SK-N-SH (cell line): Measurements from ENCODE around the gene CEBPG. TPM values are rescaled to one million over a fixed set of nuclear protein-coding genes. Genes with fewer than 3 reads are reported as not detected.

Experiments used
- CTCF ChIA-PET: fragments of 300-600, 350-600 bp; formaldehyde crosslinking; extraction: SDS; loops from one replicate; lab custom pipeline; 2021; lab: Yijun Ruan, JAX
- POLR2A ChIA-PET: fragments of 350-600 bp; sonication (Branson Sonifier 250); formaldehyde crosslinking; extraction: SDS; loops from one replicate; lab custom pipeline; 2020; ENCODE audit warnings: antibody characterized with exemption, inconsistent platforms; lab: Yijun Ruan, JAX
- DNase-seq: peaks from one replicate; pipeline ENCODE4 v3.0.0; 2012
- H2AFZ ChIP-seq: fragments of 200-600 bp; sonication (generic); 2 replicates; pipeline ENCODE4 v1.8.1; 2016; ENCODE audit warnings: antibody characterized with exemption, mild to moderate bottlenecking, low read depth
- H3F3A ChIP-seq: fragments of 200-600 bp; sonication (generic); replicated peaks from 2 replicates; pipeline ENCODE3; 2016; ENCODE audit warnings: antibody characterized with exemption, mild to moderate bottlenecking; ENCODE audit not compliant: insufficient read depth
- H3K27ac ChIP-seq, 2 experiments: fragments of 200-500 bp in 1 of 2; fragments of 200-600 bp in 1 of 2; sonication (Bioruptor generic) in 1 of 2; sonication (generic), shearing (Covaris generic) in 1 of 2; 2 replicates each; pipeline versions ENCODE4 v1.5.1 to v1.6.1; 2014 to 2016; ENCODE audit warnings: low read depth in 2 of 2, inconsistent platforms in 1 of 2, low read length in 1 of 2, mild to moderate bottlenecking in 1 of 2, mixed read lengths in 1 of 2
- H3K27me3 ChIP-seq: fragments of 200-600 bp; sonication (generic), shearing (Covaris generic); 2 replicates; pipeline ENCODE4 v1.6.1; 2016; ENCODE audit warnings: mixed run types; ENCODE audit not compliant: insufficient read depth
- H3K36me3 ChIP-seq, 2 experiments: fragments of 200-500 bp in 1 of 2; fragments of 200-600 bp in 1 of 2; sonication (Bioruptor generic) in 1 of 2; sonication (generic) in 1 of 2; replicated peaks in 1 of 2; 2 replicates each; pipeline versions ENCODE3 to v1.5.1; 2014 to 2016; ENCODE audit warnings: low read length in 1 of 2, mild to moderate bottlenecking in 1 of 2; ENCODE audit not compliant: insufficient read depth in 2 of 2, control insufficient read depth in 1 of 2
- H3K4me1 ChIP-seq, 2 experiments: fragments of 200-500 bp in 1 of 2; fragments of 200-600 bp in 1 of 2; sonication (Bioruptor generic) in 1 of 2; sonication (generic), shearing (Covaris generic) in 1 of 2; 2 replicates each; pipeline versions ENCODE4 v1.5.1 to v1.6.1; 2014 to 2016; ENCODE audit warnings: low read depth in 1 of 2, low read length in 1 of 2, mixed run types in 1 of 2; ENCODE audit not compliant: insufficient read depth in 2 of 2, control insufficient read depth in 1 of 2
- H3K4me2 ChIP-seq: fragments of 200-600 bp; sonication (generic), shearing (Covaris generic); 2 replicates; pipeline ENCODE4 v1.6.1; 2017; ENCODE audit warnings: mixed run types
- H3K4me3 ChIP-seq, 2 experiments: fragments of 200-500 bp in 1 of 2; fragments of 200-600 bp in 1 of 2; sonication (Bioruptor generic) in 1 of 2; sonication (generic), shearing (Covaris generic) in 1 of 2; 2 replicates each; pipeline versions ENCODE4 v1.5.1 to v1.8.1; 2014 to 2016; ENCODE audit warnings: low read depth in 2 of 2, inconsistent platforms in 1 of 2, low read length in 1 of 2, mild to moderate bottlenecking in 1 of 2, mixed read lengths in 1 of 2, moderate library complexity in 1 of 2
- H3K79me2 ChIP-seq: fragments of 200-600 bp; sonication (generic); 2 replicates; pipeline ENCODE4 v1.8.1; 2017; ENCODE audit warnings: mild to moderate bottlenecking; ENCODE audit not compliant: insufficient read depth
- H3K9ac ChIP-seq: fragments of 200-600 bp; sonication (generic); 2 replicates; pipeline ENCODE4 v1.6.1; 2017; ENCODE audit warnings: mixed run types
- H3K9me2 ChIP-seq: fragments of 200-600 bp; sonication (generic); 2 replicates; pipeline ENCODE4 v1.6.1; 2017; ENCODE audit warnings: mixed run types
- H3K9me3 ChIP-seq: fragments of 200-600 bp; sonication (generic); 2 replicates; pipeline ENCODE4 v1.6.1; 2017; ENCODE audit warnings: mixed run types, mild to moderate bottlenecking, moderate library complexity
- H4K20me1 ChIP-seq: fragments of 200-600 bp; sonication (generic); 2 replicates; pipeline ENCODE4 v1.6.1; 2017; ENCODE audit warnings: mild to moderate bottlenecking, mixed run types; ENCODE audit not compliant: insufficient read depth
- CTCF ChIP-seq: fragments of 200-600 bp; sonication (generic); IDR thresholded peaks from 2 replicates; pipeline ENCODE4 v1.6.1; 2017; ENCODE audit warnings: antibody characterized with exemption, mild to moderate bottlenecking, moderate library complexity
- ELF1 ChIP-seq: IDR thresholded peaks from 2 replicates; pipeline ENCODE4 v1.4.0; 2012
- EP300 ChIP-seq, 2 experiments: IDR thresholded peaks; 2 replicates each; pipeline versions ENCODE4 v1.4.0 to v1.6.1; 2012; ENCODE audit warnings: borderline replicate concordance in 1 of 2, low read depth in 1 of 2, low read length in 1 of 2
- EZH2phosphoT487 ChIP-seq: fragments of 200-600 bp; sonication (generic); IDR thresholded peaks from 2 replicates; pipeline ENCODE4 v1.6.1; 2017; ENCODE audit warnings: low read depth, mixed run types, mild to moderate bottlenecking, antibody characterized with exemption, moderate library complexity, borderline replicate concordance
- FOXM1 ChIP-seq: IDR thresholded peaks from 2 replicates; pipeline ENCODE4 v1.4.0; 2012; ENCODE audit warnings: low read depth, mild to moderate bottlenecking
- JUND ChIP-seq: IDR thresholded peaks from 2 replicates; pipeline ENCODE4 v1.4.0; 2012
- MAX ChIP-seq: IDR thresholded peaks from 2 replicates; pipeline ENCODE4 v1.4.0; 2012; ENCODE audit warnings: low read depth
- NFIC ChIP-seq: IDR thresholded peaks from 2 replicates; pipeline ENCODE4 v1.4.0; 2012; ENCODE audit warnings: borderline replicate concordance
- NRF1 ChIP-seq: IDR thresholded peaks from 2 replicates; pipeline ENCODE4 v1.6.1; 2012; ENCODE audit warnings: low read depth, mild to moderate bottlenecking, low read length
- PBX3 ChIP-seq: IDR thresholded peaks from 2 replicates; pipeline ENCODE4; 2012
- RFX5 ChIP-seq: IDR thresholded peaks from 2 replicates; pipeline ENCODE4 v1.6.1; 2012; ENCODE audit warnings: mild to moderate bottlenecking, improper control_type of control experiment, low read length
- RXRA ChIP-seq: IDR thresholded peaks from 2 replicates; pipeline ENCODE4 v1.4.0; 2012; ENCODE audit warnings: low read depth, mild to moderate bottlenecking, borderline replicate concordance
- TAF1 ChIP-seq: IDR thresholded peaks from 2 replicates; pipeline ENCODE4 v1.6.1; 2012; ENCODE audit warnings: low read depth, mild to moderate bottlenecking, low read length, moderate library complexity, borderline replicate concordance
- TEAD4 ChIP-seq: IDR thresholded peaks from 2 replicates; pipeline ENCODE4 v1.4.0; 2012; ENCODE audit warnings: mild to moderate bottlenecking, borderline replicate concordance; ENCODE audit not compliant: insufficient read depth
- USF2 ChIP-seq: fragments of 150-350 bp; IDR thresholded peaks from 2 replicates; pipeline ENCODE4 v1.6.1; 2017; ENCODE audit warnings: antibody characterized with exemption, low read length, low read depth, borderline replicate concordance
- YY1 ChIP-seq: IDR thresholded peaks from 2 replicates; pipeline ENCODE4 v1.4.0; 2012; ENCODE audit warnings: low read depth, mild to moderate bottlenecking
- WGBS: methylation state at CpG from one replicate; pipeline ENCODE4 v1.1.6; 2017; ENCODE audit warnings: low lambda C conversion rate; 5-methylcytosine and 5-hydroxymethylcytosine counted together
- polyA plus RNA-seq, 3 experiments: library from polyadenylated mRNA; depleted of rRNA; stranded (reverse); fragments of >200 nt; gene quantifications; 2 replicates each; pipeline ENCODE4 v1.2.3, GENCODE V29; 2012
- TF ChIP-seq, protein P1 (sequence below): IDR thresholded peaks from 2 replicates; pipeline ENCODE4 v1.6.1; 2012; ENCODE audit warnings: mild to moderate bottlenecking, low read depth, low read length, moderate library complexity

CEBPG gene
- polyA plus RNA-seq, 1 of the 3 experiments (the other 2 are of a cell fraction) = 9.1 TPM

- WGBS = 58% methylated on average over 12 of the region's 12 CpGs
- no peak for DNase-seq
- Histone ChIP-seq H3K4me2 (no peak overlapping the region), H3F3A (no peaks in the 10 kb centered on the region), H3K4me1 (peaks cover 0 to 4% of the 10 kb centered on the region in 2 experiments; a peak in 1 of 4 replicates), H3K36me3 (no peaks in the 10 kb centered on the region), H3K9me3 (no peaks in the 10 kb centered on the region), H3K4me3 (no peak overlapping the region), H3K27ac (no peak overlapping the region), H4K20me1 (no peaks in the 10 kb centered on the region), H2AFZ (no peak overlapping the region), H3K9me2 (no peaks in the 10 kb centered on the region), H3K9ac (no peak overlapping the region), H3K27me3 (0 out of 2 replicates have a peak, but pooled peaks cover 3% of the 10 kb centered on the region), H3K79me2 (no peaks in the 10 kb centered on the region)
- POLR2A ChIA-PET = no interaction called here
- TF ChIP-seq CTCF (no peak), MAX (no peak), TEAD4 (no peak), EP300 (IDR thresholded peaks at IDR 0.05; ENCODE audit: borderline replicate concordance in 1 of 2, low read depth in 1 of 2, low read length in 1 of 2) (no peak), RXRA (no peak), FOXM1 (no peak), USF2 (no peak), RFX5 (no peak), EZH2phosphoT487 (no peak), ELF1 (no peak), NRF1 (no peak), TAF1 (no peak), JUND (no peak), NFIC (no peak), PBX3 (no peak), YY1 (no peak)
- TF ChIP-seq, protein P1, sequence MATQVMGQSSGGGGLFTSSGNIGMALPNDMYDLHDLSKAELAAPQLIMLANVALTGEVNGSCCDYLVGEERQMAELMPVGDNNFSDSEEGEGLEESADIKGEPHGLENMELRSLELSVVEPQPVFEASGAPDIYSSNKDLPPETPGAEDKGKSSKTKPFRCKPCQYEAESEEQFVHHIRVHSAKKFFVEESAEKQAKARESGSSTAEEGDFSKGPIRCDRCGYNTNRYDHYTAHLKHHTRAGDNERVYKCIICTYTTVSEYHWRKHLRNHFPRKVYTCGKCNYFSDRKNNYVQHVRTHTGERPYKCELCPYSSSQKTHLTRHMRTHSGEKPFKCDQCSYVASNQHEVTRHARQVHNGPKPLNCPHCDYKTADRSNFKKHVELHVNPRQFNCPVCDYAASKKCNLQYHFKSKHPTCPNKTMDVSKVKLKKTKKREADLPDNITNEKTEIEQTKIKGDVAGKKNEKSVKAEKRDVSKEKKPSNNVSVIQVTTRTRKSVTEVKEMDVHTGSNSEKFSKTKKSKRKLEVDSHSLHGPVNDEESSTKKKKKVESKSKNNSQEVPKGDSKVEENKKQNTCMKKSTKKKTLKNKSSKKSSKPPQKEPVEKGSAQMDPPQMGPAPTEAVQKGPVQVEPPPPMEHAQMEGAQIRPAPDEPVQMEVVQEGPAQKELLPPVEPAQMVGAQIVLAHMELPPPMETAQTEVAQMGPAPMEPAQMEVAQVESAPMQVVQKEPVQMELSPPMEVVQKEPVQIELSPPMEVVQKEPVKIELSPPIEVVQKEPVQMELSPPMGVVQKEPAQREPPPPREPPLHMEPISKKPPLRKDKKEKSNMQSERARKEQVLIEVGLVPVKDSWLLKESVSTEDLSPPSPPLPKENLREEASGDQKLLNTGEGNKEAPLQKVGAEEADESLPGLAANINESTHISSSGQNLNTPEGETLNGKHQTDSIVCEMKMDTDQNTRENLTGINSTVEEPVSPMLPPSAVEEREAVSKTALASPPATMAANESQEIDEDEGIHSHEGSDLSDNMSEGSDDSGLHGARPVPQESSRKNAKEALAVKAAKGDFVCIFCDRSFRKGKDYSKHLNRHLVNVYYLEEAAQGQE = no peak
- CTCF ChIA-PET = interaction anchor here (1.8 kb wide), 1 partner anchor 13 kb away, joined by 5 read pairs; no protein-coding TSS in a partner anchor
Observed at GRCh38 chr19:33350538-33351309, 22.8 kb upstream of the CEBPG start.
